A673 (cell line): ENCODE results near the gene SRRD.
"Not testable (repeated sequence)": the region's sequence is repeated elsewhere in the genome, so short reads cannot be mapped to it uniquely, and the experiment has no call there.

Experiments
- CTCF ChIP-seq: fragments of 300-800, 200-600 bp; sonication (generic); conservative IDR thresholded peaks from 2 replicates; pipeline ENCODE4 v1.5.1; 2017; ENCODE audit warnings: low read depth, mild to moderate bottlenecking, antibody characterized with exemption, low read length, moderate library complexity, mixed read lengths
- EZH2 ChIP-seq: fragments of 200-600 bp; sonication (generic); IDR thresholded peaks from 2 replicates; pipeline ENCODE4 v1.6.1; 2017; ENCODE audit warnings: borderline replicate concordance, low read depth, mild to moderate bottlenecking, mixed read lengths, antibody characterized with exemption, low read length; ENCODE audit not compliant: poor library complexity, severe bottlenecking

- TF ChIP-seq CTCF, EZH2: not testable (repeated sequence)
Measured at GRCh38 chr22:26528518-26528917, 44.8 kb downstream of the SRRD start.
